EH (cell line): ENCODE data around the gene PRKCD.

Experiments
- DNase-seq: peaks from one replicate; pipeline ENCODE4 v3.0.0-alpha.2; 2015; ENCODE audit warnings: low read depth

The PRKCD gene

DNA sequence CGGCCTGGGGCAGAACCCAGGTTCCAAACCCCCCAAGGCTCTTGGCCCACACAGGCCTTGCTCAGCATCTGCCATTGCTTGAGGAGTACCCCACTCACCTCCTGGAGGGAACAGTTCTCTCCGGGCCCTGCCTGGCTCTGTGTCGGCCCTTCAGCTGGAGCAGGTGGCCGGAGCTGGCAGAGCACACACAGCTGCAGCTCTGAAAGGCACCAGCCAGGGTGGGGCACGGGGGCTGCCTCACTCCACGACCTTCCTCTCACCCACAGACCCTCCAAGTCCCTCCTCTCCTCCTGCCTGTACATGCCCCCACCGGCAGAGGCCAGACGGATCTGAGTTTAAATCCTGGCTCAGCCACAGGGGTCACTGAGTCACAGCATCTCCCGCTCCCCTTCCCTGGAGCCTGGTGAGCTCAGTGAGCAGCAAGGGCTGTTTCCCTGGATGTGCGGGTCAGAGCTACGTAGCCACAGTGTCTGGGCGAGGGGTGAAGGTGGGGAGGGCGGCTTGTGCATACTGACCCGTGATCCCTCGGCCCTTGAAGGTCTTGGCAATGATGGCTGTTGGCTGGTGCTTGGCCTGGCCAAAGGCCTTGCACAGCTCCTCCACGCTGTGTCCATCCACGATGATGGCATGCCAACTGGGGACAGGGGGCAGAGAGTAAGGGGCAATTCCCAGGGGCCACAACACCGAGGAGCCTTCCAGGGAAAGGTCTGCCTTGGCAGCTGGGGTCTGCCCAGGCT lies 71.8 kb downstream of the PRKCD start:
- DNase-seq: no peak

DNA sequence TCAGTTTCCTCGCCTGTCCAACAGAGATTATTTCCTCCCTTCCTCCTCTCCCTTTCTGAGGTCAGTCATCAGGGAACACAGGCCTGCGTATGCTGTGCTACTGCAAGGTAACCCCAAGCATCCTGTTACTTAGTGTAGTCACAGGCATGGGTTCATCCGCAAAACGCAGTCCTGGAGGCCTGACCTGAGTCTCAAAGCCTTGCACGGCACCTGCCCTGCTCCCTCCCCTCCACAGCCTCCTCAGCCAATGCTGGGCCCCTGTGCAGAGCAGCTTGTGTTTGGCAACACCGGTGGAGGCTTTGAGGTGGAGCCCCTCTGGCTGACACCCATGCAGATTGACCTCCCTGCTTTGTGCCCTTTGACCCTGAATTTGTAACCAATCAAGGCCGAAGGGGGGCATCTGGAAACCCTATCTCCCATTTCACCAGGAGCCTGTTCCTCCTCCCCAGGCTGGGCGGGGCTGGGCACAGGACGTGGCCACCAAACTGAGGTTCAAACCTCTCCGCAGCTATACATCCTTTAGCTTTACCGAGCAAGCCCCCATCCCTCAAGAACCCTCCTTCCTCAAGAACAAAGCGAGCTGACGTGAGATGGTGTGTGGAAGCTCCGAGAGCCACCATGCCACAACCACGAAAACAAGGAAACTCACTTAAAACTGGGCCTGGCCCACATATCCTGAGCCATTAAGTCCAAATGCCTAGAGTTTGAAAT lies 73.3 kb downstream of the PRKCD start:
- no peak for DNase-seq

DNA sequence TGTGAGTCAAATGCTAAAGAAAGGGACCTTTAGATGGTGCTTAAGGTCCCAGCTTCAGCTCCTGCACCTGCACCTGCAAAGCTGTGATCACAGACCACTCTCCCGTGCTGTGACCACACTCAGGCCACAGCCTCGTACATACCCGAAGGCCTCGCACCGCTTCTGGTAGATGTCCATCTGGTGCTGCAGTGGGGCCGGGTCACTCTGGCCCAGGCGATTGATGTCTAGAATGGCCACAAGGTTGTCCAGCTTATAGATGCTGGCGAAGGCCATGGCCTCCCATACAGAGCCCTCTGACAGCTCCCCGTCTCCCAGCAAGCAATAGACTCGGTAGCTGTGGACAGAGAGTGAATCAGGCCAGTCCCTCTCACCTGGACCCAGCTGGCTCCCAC lies 73.8 kb downstream of the PRKCD start:
- DNase-seq: no peak

DNA sequence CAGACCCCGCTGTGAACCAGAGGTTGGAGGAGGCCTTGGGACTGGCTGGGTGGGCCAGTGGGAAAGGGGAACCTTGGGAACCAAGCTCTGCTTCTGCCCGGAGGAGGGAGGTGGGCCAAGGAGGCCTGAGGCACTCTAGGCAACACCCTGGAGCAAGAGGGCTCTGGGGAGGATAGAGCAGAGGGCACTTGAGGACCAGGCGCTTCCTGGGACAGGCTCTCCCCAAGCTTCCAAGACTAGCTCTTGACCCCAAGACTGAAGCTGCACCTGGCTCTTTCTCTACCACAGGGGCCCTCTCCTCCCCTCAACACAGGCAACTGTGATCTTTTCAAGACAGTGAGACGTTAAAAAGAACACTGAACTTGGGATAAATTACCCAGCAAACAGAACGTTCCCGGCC lies 74.5 kb downstream of the PRKCD start:
- no peak for DNase-seq

DNA sequence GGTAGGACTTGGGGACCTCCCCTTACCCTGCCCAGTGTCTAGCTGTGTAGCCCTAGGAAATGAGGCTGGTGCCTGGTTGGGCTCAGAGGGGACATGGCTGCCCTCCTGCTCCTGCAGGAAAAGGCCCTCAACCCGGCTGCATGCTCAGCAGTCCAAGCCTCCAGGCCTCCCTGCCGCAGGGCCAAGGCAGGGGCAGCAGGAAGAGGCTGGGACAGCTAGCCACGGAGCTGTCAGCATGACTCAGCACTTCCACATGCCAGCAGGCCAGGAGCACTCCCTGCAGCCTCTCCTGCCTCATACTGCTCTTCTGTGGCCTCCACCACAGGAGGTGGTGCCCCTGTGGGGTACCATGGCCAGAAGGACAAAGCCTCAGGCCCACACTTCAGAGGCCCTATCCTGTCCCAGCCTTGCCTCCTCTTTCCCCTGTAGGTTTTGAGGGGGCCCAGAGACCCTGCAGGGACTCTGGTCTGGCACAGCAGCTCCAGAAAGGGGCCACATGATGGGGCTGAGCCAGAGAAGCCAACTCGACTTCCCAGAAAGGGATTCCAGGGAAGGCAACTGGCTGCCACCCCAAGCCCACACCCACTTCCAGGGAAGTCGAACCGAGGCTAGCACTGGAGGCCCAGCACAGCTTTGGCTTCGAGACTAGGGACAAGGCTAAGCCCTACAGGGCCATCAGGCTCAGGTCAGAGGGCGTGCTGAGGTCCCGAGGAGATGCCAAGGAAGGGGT lies 75.3 kb downstream of the PRKCD start:
- DNase-seq: peak; percentile 96

DNA sequence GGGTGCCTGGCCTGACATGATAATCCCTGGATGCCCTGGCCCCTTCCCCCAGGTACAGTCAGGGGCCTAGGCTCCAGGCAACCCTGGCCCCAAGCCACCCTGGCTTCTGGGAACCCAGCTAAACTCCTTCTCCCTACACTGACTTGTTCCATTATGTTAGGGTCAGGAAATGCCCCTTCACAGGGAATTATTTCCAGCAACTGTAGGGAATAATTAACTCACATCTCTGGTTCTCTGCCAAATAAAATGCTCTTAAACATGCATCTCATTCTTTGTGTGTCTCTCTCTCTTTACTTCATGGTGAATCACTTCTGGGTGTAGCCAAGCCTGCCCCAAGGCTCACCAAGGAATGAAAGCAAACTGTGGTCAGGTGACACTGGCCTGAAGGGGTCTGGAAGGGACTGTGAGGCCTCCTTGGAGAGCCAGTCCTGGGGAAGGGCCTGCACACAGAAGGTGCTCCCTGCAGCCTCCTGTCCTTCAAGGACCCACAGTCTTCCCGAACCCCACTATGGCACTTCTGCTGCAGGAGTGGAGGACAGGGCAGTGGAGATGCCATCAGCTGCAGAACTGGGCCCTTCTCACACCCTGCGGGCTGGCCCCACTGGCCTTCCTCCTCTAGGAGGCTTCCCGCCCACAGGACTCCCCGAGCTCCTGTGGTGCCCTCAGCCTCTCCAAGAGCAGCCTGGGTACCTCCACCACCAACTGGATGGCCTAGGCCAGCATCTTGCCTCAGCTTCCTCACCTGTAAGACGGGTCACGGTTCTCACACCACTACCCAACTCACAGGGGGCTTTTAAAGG lies 77.2 kb downstream of the PRKCD start:
- DNase-seq: peak; percentile 99

DNA sequence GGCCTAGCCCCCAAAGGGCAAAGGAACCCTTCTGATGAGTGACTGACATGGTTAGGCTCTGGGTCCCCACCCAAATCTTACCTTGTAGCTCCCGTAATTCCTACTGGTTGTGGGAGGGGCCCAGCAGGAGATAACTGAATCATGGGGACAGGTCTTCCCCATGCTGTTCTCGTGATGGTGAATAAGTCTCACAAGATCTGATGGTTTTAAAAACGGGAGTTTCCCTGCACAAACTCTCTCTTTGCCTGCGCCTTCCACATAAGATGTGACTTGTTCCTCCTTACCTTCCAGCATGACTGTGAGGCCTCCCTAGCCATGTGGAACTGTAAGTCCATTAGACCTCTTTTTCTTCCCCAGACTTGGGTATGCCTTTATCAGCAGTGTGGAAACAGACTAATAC lies 77.9 kb downstream of the PRKCD start:
- DNase-seq: no peak

DNA sequence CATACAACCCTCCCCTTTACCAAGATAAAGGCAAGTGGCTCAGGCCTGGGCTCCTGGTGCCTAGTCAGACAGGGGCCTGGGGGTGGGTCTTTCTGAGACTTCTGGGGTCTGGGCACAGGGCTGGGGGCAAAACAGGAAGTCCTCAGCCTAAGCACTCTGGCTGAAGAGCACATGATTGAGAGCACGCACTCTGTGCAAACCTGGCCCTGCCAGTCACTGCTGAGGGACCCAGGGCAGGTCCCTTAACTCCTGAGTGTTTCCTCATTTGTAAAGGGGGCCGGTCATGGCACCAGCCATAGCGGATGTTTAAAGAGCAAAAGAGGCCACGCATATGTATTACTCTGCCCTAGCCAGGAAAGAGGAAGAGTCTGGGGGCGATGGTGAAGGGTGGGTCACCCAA lies 78.8 kb downstream of the PRKCD start:
- no peak for DNase-seq

DNA sequence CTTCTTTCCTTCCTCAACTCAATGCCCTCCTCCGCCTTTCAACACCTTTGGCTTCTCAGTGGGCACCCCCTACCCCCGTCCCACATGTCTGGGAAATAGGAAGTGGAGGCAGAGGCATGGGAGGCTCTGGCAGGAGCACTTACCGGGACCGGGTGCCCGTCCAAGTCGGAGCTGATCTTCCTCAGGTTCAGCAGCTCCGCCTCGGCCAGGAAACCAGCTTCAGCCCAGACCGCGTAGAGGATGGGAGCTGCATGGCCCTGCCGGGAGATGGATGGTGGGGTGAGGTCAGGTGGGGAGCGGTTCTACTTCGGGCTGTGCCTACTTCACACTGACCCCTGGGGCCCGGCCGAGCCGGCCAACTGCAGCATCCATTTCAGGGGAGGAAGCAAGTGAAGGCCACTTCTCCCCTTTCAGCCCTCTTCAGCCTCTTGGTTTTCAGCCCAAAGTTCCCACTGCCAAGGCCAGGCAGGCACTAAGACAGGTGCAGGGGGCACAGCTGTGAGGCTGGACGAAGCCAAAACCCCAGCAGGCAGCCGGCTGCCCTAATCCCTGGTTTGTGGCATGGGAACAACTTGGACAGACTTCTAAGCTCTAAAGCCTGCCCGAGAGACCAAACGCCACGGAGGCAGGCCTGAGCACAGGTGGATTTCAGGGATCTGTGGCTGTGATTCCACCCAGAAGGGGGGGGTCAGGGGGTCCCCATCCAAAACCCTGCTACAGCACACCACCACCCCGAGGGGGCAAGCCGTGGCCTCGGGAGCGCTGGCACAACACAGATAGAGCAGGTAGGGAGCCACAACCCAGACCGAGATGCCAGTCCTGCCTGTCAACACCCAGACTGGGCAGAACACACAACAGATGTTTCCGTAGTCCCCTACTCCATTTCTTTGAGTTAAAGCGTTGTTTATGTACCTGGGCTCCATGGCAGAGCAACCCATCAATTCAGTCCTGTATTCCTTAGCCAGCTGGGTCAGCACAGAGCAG lies 80.3 kb downstream of the PRKCD start:
- no peak for DNase-seq

DNA sequence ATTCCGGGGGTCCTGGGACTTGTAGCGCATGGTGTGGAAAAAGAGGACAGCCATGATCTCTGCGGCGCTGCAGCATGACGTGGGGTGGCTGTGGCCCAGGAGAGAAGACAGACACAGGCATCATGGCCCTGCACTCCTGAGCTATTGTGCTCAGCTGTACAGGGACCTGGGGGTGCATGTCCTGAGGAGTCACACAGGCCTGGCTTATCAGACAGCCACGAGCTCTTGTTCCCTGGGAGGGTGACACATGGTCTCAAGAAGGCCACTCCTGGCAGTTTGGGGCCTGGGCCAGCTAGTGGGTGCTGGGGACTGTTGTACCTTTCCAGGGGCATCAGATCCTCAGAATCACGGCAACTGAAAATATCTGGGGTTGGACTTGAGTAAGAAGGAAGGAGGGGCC lies 81.1 kb downstream of the PRKCD start:
- no peak for DNase-seq
